GM19397 (cell line): ENCODE measurements around the gene MAP2K6.

Source experiments
- ATAC-seq: cut with Tn5 transposase; IDR thresholded peaks from one replicate; pipeline ENCODE4 v1.9.1; 2021; ENCODE audit warnings: mild to moderate bottlenecking, moderate library complexity; ENCODE audit not compliant: unreplicated experiment

Gene MAP2K6

GRCh38 chr17:69425978-69426377 is 11.5 kb downstream of the MAP2K6 start:
- ATAC-seq, result no peak

- ATAC-seq, result no peak
Observed at GRCh38 chr17:69427486-69428197, 13.1 kb downstream of the MAP2K6 start.

- no peak for ATAC-seq
Observed at GRCh38 chr17:69428252-69428980, 13.9 kb downstream of the MAP2K6 start.

GRCh38 chr17:69430488-69430887 is 16.0 kb downstream of the MAP2K6 start:
- ATAC-seq, result no peak

GRCh38 chr17:69431835-69432234 is 17.3 kb downstream of the MAP2K6 start:
- no peak for ATAC-seq

GRCh38 chr17:69433093-69433492 is 18.6 kb downstream of the MAP2K6 start:
- ATAC-seq, result no peak

- ATAC-seq, result no peak
Observed at GRCh38 chr17:69434164-69434579, 19.7 kb downstream of the MAP2K6 start.

- no peak for ATAC-seq
Observed at GRCh38 chr17:69435971-69436696, 21.6 kb downstream of the MAP2K6 start.

GRCh38 chr17:69437475-69437874 is 23.0 kb downstream of the MAP2K6 start:
- no peak for ATAC-seq

- no peak for ATAC-seq
Observed at GRCh38 chr17:69438776-69439175, 24.3 kb downstream of the MAP2K6 start.

GRCh38 chr17:69441179-69441578 is 26.7 kb downstream of the MAP2K6 start:
- ATAC-seq, result no peak

- no peak for ATAC-seq
Observed at GRCh38 chr17:69443138-69443537, 28.6 kb downstream of the MAP2K6 start.

- no peak for ATAC-seq
Observed at GRCh38 chr17:69444023-69444422, 29.5 kb downstream of the MAP2K6 start.

- ATAC-seq, result no peak
Observed at GRCh38 chr17:69445132-69445531, 30.6 kb downstream of the MAP2K6 start.

GRCh38 chr17:69447726-69448125 is 33.2 kb downstream of the MAP2K6 start:
- ATAC-seq, result no peak

GRCh38 chr17:69448431-69449102 is 34.1 kb downstream of the MAP2K6 start:
- ATAC-seq, result no peak

GRCh38 chr17:69450131-69450530 is 35.6 kb downstream of the MAP2K6 start:
- no peak for ATAC-seq

- no peak for ATAC-seq
Observed at GRCh38 chr17:69450918-69451317, 36.4 kb downstream of the MAP2K6 start.

GRCh38 chr17:69451416-69452394 is 37.2 kb downstream of the MAP2K6 start:
- peak; percentile 78 for ATAC-seq

GRCh38 chr17:69452664-69453260 is 38.3 kb downstream of the MAP2K6 start:
- no peak for ATAC-seq
